PC-3 (cell line): ENCODE measurements around the gene MALAT1. TPM values are rescaled to one million over a fixed set of nuclear protein-coding genes. Genes with fewer than 3 reads are reported as not detected.

ENCODE experiments used
- ATAC-seq: fragments of 200-7000 bp; cut with Tn5 transposase; 2 replicates; pipeline ENCODE4 v1.9.1; 2020; ENCODE audit warnings: mild to moderate bottlenecking, moderate library complexity
- BruUV-seq: library from RNA; stranded (reverse); fragments of 400-500 nt; replicated peaks from 2 replicates; lab custom pipeline; 2021; lab: Mats Ljungman, UMichigan
- CTCF ChIA-PET: fragments of 300-600 bp; sonication (Branson Sonifier 250); formaldehyde crosslinking; loops from one replicate; lab custom pipeline; 2022; ENCODE audit warnings: antibody characterized with exemption; lab: Charles Lee
- POLR2A ChIA-PET: fragments of 300-600 bp; sonication (Branson Sonifier 250); formaldehyde crosslinking; loops from one replicate; lab custom pipeline; 2022; ENCODE audit warnings: antibody characterized with exemption; ENCODE audit not compliant: unreplicated experiment; lab: Charles Lee
- DNase-seq: peaks from one replicate; pipeline ENCODE4 v3.0.0-alpha.2; 2015
- H2AFZ ChIP-seq: fragments of 300-600 bp; sonication (generic); 2 replicates; pipeline ENCODE4 v1.6.0; 2016; ENCODE audit warnings: antibody characterized with exemption, low read length
- H3F3A ChIP-seq: fragments of 300-600 bp; sonication (generic); one replicate; pipeline ENCODE4 v1.6.0; 2017; ENCODE audit warnings: antibody characterized with exemption, low read length, control low read depth, mild to moderate bottlenecking; ENCODE audit not compliant: unreplicated experiment
- H3K27ac ChIP-seq: fragments of 300-600 bp; sonication (generic); 2 replicates; pipeline ENCODE4 v1.5.1; 2016; ENCODE audit warnings: mild to moderate bottlenecking, low read length
- H3K27me3 ChIP-seq: fragments of 300-600 bp; sonication (generic); 2 replicates; pipeline ENCODE4 v1.6.1; 2016; ENCODE audit warnings: low read length, mixed read lengths
- H3K36me3 ChIP-seq: fragments of 300-600 bp; sonication (generic); 2 replicates; pipeline ENCODE4 v1.6.1; 2016; ENCODE audit warnings: low read depth, mixed run types, low read length, mixed read lengths
- H3K4me1 ChIP-seq: fragments of 300-600 bp; sonication (generic); 2 replicates; pipeline ENCODE4 v1.5.1; 2016; ENCODE audit warnings: low read length; ENCODE audit not compliant: insufficient read depth
- H3K4me2 ChIP-seq: fragments of 300-600 bp; sonication (generic); 2 replicates; pipeline ENCODE4 v1.6.0; 2016; ENCODE audit warnings: low read length
- H3K4me3 ChIP-seq: fragments of 300-600 bp; sonication (generic); 2 replicates; pipeline ENCODE4 v1.5.1; 2016; ENCODE audit warnings: mild to moderate bottlenecking, low read length, mixed read lengths
- H3K79me2 ChIP-seq: fragments of 300-600 bp; sonication (generic); 2 replicates; pipeline ENCODE4 v1.6.1; 2017; ENCODE audit warnings: low read length, mixed read lengths
- H3K9ac ChIP-seq: fragments of 300-600 bp; sonication (generic); 2 replicates; pipeline ENCODE4 v1.6.0; 2016; ENCODE audit warnings: mild to moderate bottlenecking, low read length
- H3K9me2 ChIP-seq: fragments of 300-600 bp; sonication (generic); replicated peaks from 2 replicates; pipeline ENCODE4 v1.6.1; 2016; ENCODE audit warnings: mixed run types, low read length, mixed read lengths
- H3K9me3 ChIP-seq: fragments of 300-600 bp; sonication (generic); 2 replicates; pipeline ENCODE4 v1.6.1; 2016; ENCODE audit warnings: low read length, mixed read lengths
- H4K20me1 ChIP-seq: fragments of 300-600 bp; sonication (generic); 2 replicates; pipeline ENCODE4 v1.6.1; 2016; ENCODE audit warnings: low read length, mixed read lengths
- CTCF ChIP-seq: fragments of 300-600 bp; sonication (generic); conservative IDR thresholded peaks from 2 replicates; pipeline ENCODE4 v1.5.1; 2017; ENCODE audit warnings: antibody characterized with exemption, low read depth, mild to moderate bottlenecking, low read length
- EZH2 ChIP-seq: fragments of 300-600 bp; sonication (generic); IDR thresholded peaks from one replicate; pipeline ENCODE4 v1.6.1; 2017; ENCODE audit warnings: antibody characterized with exemption, mild to moderate bottlenecking, low read length; ENCODE audit not compliant: unreplicated experiment
- EZH2phosphoT487 ChIP-seq: fragments of 300-600 bp; sonication (generic); IDR thresholded peaks from 2 replicates; pipeline ENCODE4 v1.6.1; 2018; ENCODE audit warnings: mild to moderate bottlenecking, antibody characterized with exemption, low read length, borderline replicate concordance
- intact Hi-C: fragments of 100-400 bp; cut with micrococcal nuclease; formaldehyde crosslinking; loops from 2 replicates; pipeline ENCODE4 v1.9.0; 2023
- total RNA-seq: library from RNA; depleted of rRNA; stranded (reverse); fragments of >200 nt; gene quantifications from 2 replicates; pipeline ENCODE4 v1.2.3, GENCODE V29; 2014

The MALAT1 gene
- total RNA-seq, 1 experiment from 2014 or later = 1,345 TPM

GRCh38 chr11:65552388-65552951 lies 53.6 kb downstream of the MALAT1 start:
- H3K27ac ChIP-seq = no peak overlapping the region
- ATAC-seq = no peak
- no peaks in the 10 kb centered on the region for H3F3A ChIP-seq
- intact Hi-C loops = no loop called here
- peaks cover 26% of the 10 kb centered on the region for H3K79me2 ChIP-seq
- H3K9me2 ChIP-seq = no peaks in the 10 kb centered on the region
- no peak overlapping the region for H2AFZ ChIP-seq
- H3K9me3 ChIP-seq = no peaks in the 10 kb centered on the region
- peaks cover 11% of the 10 kb centered on the region; the same call in 1 of the 2 replicates for H3K36me3 ChIP-seq
- DNase-seq = no peak
- H3K4me2 ChIP-seq = no peak overlapping the region
- BruUV-seq = no TSS peak
- no peaks in the 10 kb centered on the region for H4K20me1 ChIP-seq
- H3K9ac ChIP-seq = no peak overlapping the region
- H3K4me1 ChIP-seq = peaks cover 42% of the 10 kb centered on the region
- no peak overlapping the region for H3K4me3 ChIP-seq
- TF ChIP-seq CTCF (0 out of 2 replicates have a peak, but pooled peaks have one; percentile 5), EZH2 (no peak)
- ChIA-PET POLR2A (no interaction called here), CTCF (interaction anchor here (0.6 to 2.0 kb wide), 2 partner anchors 11 to 13 kb away, joined by 5 to 7 read pairs; no protein-coding TSS in a partner anchor)
- H3K27me3 ChIP-seq = no peaks in the 10 kb centered on the region

- Histone ChIP-seq H4K20me1 (no peaks in the 10 kb centered on the region), H3K4me3 (no peak overlapping the region), H3K9me3 (no peaks in the 10 kb centered on the region), H2AFZ (no peak overlapping the region), H3K27me3 (no peaks in the 10 kb centered on the region), H3K9me2 (no peaks in the 10 kb centered on the region), H3K4me2 (no peak overlapping the region), H3K4me1 (peaks cover 43% of the 10 kb centered on the region), H3K9ac (no peak overlapping the region), H3K27ac (no peak overlapping the region), H3K36me3 (peaks cover 11% of the 10 kb centered on the region; the same call in 1 of the 2 replicates), H3F3A (no peaks in the 10 kb centered on the region), H3K79me2 (peaks cover 27% of the 10 kb centered on the region)
- intact Hi-C loops = loop anchor here (2.0 kb wide), 1 partner anchor 17 kb away; the partner anchor contains the start of gene ZNRD2
- BruUV-seq = no TSS peak
- no peak for DNase-seq
- ChIA-PET CTCF (no interaction called here), POLR2A (no interaction called here)
- no peak for TF ChIP-seq CTCF
- TF ChIP-seq EZH2phosphoT487 = no peak
- TF ChIP-seq EZH2 = no peak
- ATAC-seq = no peak
Measured at GRCh38 chr11:65553301-65554001, 54.6 kb downstream of the MALAT1 start.
